Thyroid gland (tissue), 4 donors: Measurements from ENCODE around the gene TYMP. TPM values are rescaled to one million over a fixed set of nuclear protein-coding genes. Genes with fewer than 3 reads are reported as not detected.

Experiments
- DNase-seq, 2 donors: peaks; one replicate each; pipeline ENCODE4 v3.0.0-alpha.2; 2019
- H3K27ac ChIP-seq, 3 donors: fragments of 200-600 bp; sonication (generic); 1 replicate in 2 of 3; 2 replicates in 1 of 3; pipeline ENCODE4 v1.5.1; 2016 to 2019; ENCODE audit warnings: mild to moderate bottlenecking in 1 of 3, moderate library complexity in 1 of 3
- H3K27me3 ChIP-seq: fragments of 200-600 bp; sonication (generic); one replicate; pipeline ENCODE4 v1.5.1; 2019
- H3K36me3 ChIP-seq, 2 donors: fragments of 200-600 bp; sonication (generic); one replicate each; pipeline ENCODE4 v1.5.1; 2016 to 2019
- H3K4me1 ChIP-seq, 2 donors: fragments of 200-600 bp; sonication (generic); one replicate each; pipeline ENCODE4 v1.5.1; 2017 to 2019
- H3K4me3 ChIP-seq, 3 donors: fragments of 200-600 bp; sonication (generic); replicated peaks in 1 of 3; 1 replicate in 2 of 3; 2 replicates in 1 of 3; pipeline ENCODE4 v1.5.1; 2016; ENCODE audit warnings: mild to moderate bottlenecking in 1 of 3
- H3K9me3 ChIP-seq: fragments of 200-600 bp; sonication (generic); one replicate; pipeline ENCODE4 v1.5.1; 2017
- POLR2A ChIP-seq, 2 donors: fragments of 450-650 bp; IDR thresholded peaks; one replicate each; pipeline ENCODE4 v1.6.1; 2017; ENCODE audit warnings: antibody characterized with exemption in 2 of 2, mild to moderate bottlenecking in 2 of 2, moderate library complexity in 1 of 2
- WGBS, 2 donors: methylation state at CpG; one replicate each; pipeline ENCODE4 v1.1.5; 2017; 5-methylcytosine and 5-hydroxymethylcytosine counted together
- intact Hi-C: fragments of 100-400 bp; cut with DNase I; formaldehyde crosslinking; loops from one replicate; pipeline ENCODE4 v1.15.1; 2023
- total RNA-seq, 4 donors: library from RNA; depleted of rRNA; stranded (reverse); fragments of >200 nt; gene quantifications; one replicate each; pipeline ENCODE4 v1.2.3, GENCODE V29; 2016
- TF ChIP-seq, protein P1 (sequence below), 6 experiments: fragments of 200-600 bp in 3 of 6; fragments of 450-650 bp in 3 of 6; sonication (generic) in 3 of 6; IDR thresholded peaks; one replicate each; pipeline ENCODE4 v1.5.1; 2016 to 2019; ENCODE audit warnings: antibody characterized with exemption in 6 of 6, mild to moderate bottlenecking in 2 of 6, inconsistent platforms in 1 of 6, moderate library complexity in 1 of 6

Gene TYMP
- total RNA-seq, 4 donors from 2014 or later = 28.0 to 61.0 (median 33.6) TPM

DNA sequence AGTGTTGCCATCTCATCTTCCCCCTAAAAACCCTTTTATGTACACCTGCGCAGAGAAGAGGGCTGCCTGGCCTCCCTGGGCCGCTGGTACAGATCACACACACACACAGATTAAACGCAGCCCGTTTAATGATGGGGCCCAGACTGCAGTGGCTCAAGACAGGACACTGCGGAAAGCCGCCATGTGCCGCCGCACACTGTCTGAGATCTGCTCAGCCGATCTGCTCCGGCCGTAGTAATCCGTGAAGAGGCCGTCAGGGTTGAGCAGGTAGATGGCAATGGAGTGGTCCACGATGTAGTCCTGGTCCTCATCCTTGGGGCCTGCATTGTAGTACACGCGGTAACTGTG, 6.4 kb downstream of the TYMP start:
- no peak for DNase-seq
- Histone ChIP-seq H3K4me1 (peaks cover 13 to 22% of the 10 kb centered on the region in 2 donors), H3K27me3 (no peaks in the 10 kb centered on the region), H3K27ac (no peak overlapping the region), H3K36me3 (peaks cover 21 to 30% of the 10 kb centered on the region in 2 donors), H3K4me3 (no peak overlapping the region), H3K9me3 (no peaks in the 10 kb centered on the region)
- intact Hi-C loops = loop anchor here (5.0 kb wide), 1 partner anchor 59 kb away; the partner anchor contains the start of gene CHKB
- 90 to 92% methylated on average over 14 to 16 of the region's 16 CpGs for WGBS, 2 donors
- no peak for TF ChIP-seq POLR2A (IDR thresholded peaks at IDR 0.05)
- TF ChIP-seq, protein P1, sequence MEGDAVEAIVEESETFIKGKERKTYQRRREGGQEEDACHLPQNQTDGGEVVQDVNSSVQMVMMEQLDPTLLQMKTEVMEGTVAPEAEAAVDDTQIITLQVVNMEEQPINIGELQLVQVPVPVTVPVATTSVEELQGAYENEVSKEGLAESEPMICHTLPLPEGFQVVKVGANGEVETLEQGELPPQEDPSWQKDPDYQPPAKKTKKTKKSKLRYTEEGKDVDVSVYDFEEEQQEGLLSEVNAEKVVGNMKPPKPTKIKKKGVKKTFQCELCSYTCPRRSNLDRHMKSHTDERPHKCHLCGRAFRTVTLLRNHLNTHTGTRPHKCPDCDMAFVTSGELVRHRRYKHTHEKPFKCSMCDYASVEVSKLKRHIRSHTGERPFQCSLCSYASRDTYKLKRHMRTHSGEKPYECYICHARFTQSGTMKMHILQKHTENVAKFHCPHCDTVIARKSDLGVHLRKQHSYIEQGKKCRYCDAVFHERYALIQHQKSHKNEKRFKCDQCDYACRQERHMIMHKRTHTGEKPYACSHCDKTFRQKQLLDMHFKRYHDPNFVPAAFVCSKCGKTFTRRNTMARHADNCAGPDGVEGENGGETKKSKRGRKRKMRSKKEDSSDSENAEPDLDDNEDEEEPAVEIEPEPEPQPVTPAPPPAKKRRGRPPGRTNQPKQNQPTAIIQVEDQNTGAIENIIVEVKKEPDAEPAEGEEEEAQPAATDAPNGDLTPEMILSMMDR (IDR thresholded peaks at IDR 0.05) = no peak

DNA sequence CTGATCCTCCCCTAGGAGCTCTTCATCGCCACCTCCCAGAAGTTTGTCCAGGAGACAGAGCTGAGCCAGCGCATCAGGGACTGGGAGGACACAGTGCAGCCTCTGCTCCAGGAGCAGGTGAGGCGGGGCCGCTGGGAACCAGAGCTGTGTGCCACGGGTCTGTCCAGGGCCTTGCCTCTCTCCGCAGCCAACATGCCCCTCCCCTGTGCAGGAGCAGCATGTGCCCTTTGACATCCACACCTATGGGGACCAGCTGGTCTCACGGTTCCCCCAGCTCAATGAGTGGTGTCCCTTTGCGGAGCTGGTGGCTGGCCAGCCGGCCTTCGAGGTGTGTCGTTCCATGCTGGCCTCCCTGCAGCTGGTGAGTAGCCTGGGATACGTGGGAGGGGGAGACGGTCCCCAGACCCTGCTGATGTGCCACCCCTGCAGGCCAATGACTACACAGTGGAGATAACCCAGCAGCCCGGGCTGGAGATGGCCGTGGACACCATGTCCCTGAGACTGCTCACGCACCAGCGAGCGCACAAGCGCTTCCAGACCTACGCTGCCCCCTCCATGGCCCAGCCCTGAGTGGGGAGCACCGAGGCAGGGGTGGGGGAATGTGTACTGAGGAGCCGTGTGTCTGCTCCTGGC, 6.9 kb downstream of the TYMP start:
- Histone ChIP-seq H3K27ac (no peak overlapping the region), H3K4me3 (no peak overlapping the region), H3K4me1 (peaks cover 13 to 22% of the 10 kb centered on the region in 2 donors), H3K9me3 (no peaks in the 10 kb centered on the region), H3K36me3 (peaks cover 23 to 34% of the 10 kb centered on the region in 2 donors), H3K27me3 (no peaks in the 10 kb centered on the region)
- intact Hi-C loops = loop anchor here (5.0 kb wide), 1 partner anchor 59 kb away; the partner anchor contains the start of gene CHKB
- no peak for TF ChIP-seq POLR2A (IDR thresholded peaks at IDR 0.05)
- TF ChIP-seq, protein P1 (IDR thresholded peaks at IDR 0.05) = no peak
- DNase-seq = no peak
- WGBS, 2 donors = 71 to 90% methylated on average over 6 to 16 of the region's 22 CpGs

DNA sequence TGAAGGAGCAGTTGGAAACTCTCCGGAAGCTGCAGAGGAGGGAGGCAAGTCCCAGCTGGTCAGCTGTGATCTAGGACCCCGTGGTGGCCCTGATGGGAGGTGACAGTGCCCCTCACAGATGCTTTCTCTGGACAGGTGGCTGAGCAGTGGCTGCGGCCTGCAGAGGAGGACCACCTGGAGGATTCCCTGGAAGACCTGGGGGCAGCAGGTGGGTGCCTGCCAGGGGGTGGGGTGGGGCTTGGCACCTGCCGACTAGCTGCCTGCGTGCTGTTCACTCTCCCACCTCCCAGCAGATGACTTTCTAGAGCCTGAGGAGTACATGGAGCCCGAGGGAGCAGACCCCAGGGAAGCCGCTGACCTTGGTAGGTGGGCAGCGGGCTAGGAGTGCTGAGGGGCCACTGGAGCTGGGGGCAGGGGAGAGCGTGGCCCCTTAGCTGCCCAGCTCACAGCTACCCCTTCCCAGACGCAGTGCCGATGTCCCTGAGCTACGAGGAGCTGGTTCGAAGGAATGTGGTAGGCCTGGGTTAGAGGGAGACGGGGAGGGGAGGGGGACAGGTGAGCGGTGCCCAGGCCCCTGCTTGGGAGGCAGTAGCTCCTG, 7.5 kb downstream of the TYMP start:
- intact Hi-C loops = loop anchor here (5.0 kb wide), 1 partner anchor 60 kb away; the partner anchor contains the start of gene CHKB
- TF ChIP-seq POLR2A (IDR thresholded peaks at IDR 0.05) = no peak
- TF ChIP-seq, protein P1 (IDR thresholded peaks at IDR 0.05) = no peak
- Histone ChIP-seq H3K36me3 (peaks cover 29 to 40% of the 10 kb centered on the region in 2 donors), H3K4me3 (no peak overlapping the region), H3K27me3 (no peaks in the 10 kb centered on the region), H3K4me1 (peaks cover 13 to 22% of the 10 kb centered on the region in 2 donors), H3K27ac (no peak overlapping the region), H3K9me3 (no peaks in the 10 kb centered on the region)
- no peak for DNase-seq
- 82 to 93% methylated on average over 5 to 11 of the region's 15 CpGs for WGBS, 2 donors

DNA sequence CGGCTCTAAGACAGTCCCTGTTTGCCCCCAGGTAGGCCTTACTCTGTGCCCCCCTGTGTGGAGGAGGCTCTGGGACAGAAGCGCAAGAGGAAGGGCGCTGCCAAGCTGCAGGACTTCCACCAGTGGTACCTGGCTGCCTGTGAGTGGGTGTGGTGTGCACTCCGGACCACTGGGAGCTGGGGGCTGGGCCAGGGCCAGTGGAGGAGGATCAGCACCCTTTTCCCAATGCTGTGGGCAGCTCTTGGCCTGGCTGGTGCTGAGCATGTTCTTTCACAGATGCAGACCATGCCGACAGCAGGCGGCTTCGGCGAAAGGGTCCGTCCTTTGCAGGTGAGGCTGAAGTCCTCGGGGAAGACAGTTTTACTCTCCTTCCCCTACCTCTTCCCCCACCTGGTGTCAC, 8.1 kb downstream of the TYMP start:
- Histone ChIP-seq H3K9me3 (no peaks in the 10 kb centered on the region), H3K27ac (no peak overlapping the region), H3K4me1 (peaks cover 11 to 16% of the 10 kb centered on the region in 2 donors), H3K4me3 (no peak overlapping the region), H3K27me3 (no peaks in the 10 kb centered on the region), H3K36me3 (peaks cover 29 to 43% of the 10 kb centered on the region in 2 donors)
- 95% methylated on average over 7 to 10 of the region's 10 CpGs for WGBS, 2 donors
- DNase-seq = no peak
- intact Hi-C loops = loop anchor here (5.0 kb wide), 1 partner anchor 61 kb away; the partner anchor contains the start of gene CHKB
- TF ChIP-seq POLR2A (IDR thresholded peaks at IDR 0.05) = no peak
- TF ChIP-seq, protein P1 (IDR thresholded peaks at IDR 0.05) = no peak
